PC-3 (cell line): ENCODE data around the gene RBPMS2. TPM values are rescaled to one million over a fixed set of nuclear protein-coding genes. Genes with fewer than 3 reads are reported as not detected.

Source experiments
- ATAC-seq: fragments of 200-7000 bp; cut with Tn5 transposase; 2 replicates; pipeline ENCODE4 v1.9.1; 2020; ENCODE audit warnings: mild to moderate bottlenecking, moderate library complexity
- BruUV-seq: library from RNA; stranded (reverse); fragments of 400-500 nt; replicated peaks from 2 replicates; lab custom pipeline; 2021; lab: Mats Ljungman, UMichigan
- CTCF ChIA-PET: fragments of 300-600 bp; sonication (Branson Sonifier 250); formaldehyde crosslinking; loops from one replicate; lab custom pipeline; 2022; ENCODE audit warnings: antibody characterized with exemption; lab: Charles Lee
- POLR2A ChIA-PET: fragments of 300-600 bp; sonication (Branson Sonifier 250); formaldehyde crosslinking; loops from one replicate; lab custom pipeline; 2022; ENCODE audit warnings: antibody characterized with exemption; ENCODE audit not compliant: unreplicated experiment; lab: Charles Lee
- DNase-seq: peaks from one replicate; pipeline ENCODE4 v3.0.0-alpha.2; 2015
- H2AFZ ChIP-seq: fragments of 300-600 bp; sonication (generic); 2 replicates; pipeline ENCODE4 v1.6.0; 2016; ENCODE audit warnings: antibody characterized with exemption, low read length
- H3F3A ChIP-seq: fragments of 300-600 bp; sonication (generic); one replicate; pipeline ENCODE4 v1.6.0; 2017; ENCODE audit warnings: antibody characterized with exemption, low read length, control low read depth, mild to moderate bottlenecking; ENCODE audit not compliant: unreplicated experiment
- H3K27ac ChIP-seq: fragments of 300-600 bp; sonication (generic); 2 replicates; pipeline ENCODE4 v1.5.1; 2016; ENCODE audit warnings: mild to moderate bottlenecking, low read length
- H3K27me3 ChIP-seq: fragments of 300-600 bp; sonication (generic); 2 replicates; pipeline ENCODE4 v1.6.1; 2016; ENCODE audit warnings: low read length, mixed read lengths
- H3K36me3 ChIP-seq: fragments of 300-600 bp; sonication (generic); 2 replicates; pipeline ENCODE4 v1.6.1; 2016; ENCODE audit warnings: low read depth, mixed run types, low read length, mixed read lengths
- H3K4me1 ChIP-seq: fragments of 300-600 bp; sonication (generic); 2 replicates; pipeline ENCODE4 v1.5.1; 2016; ENCODE audit warnings: low read length; ENCODE audit not compliant: insufficient read depth
- H3K4me2 ChIP-seq: fragments of 300-600 bp; sonication (generic); 2 replicates; pipeline ENCODE4 v1.6.0; 2016; ENCODE audit warnings: low read length
- H3K4me3 ChIP-seq: fragments of 300-600 bp; sonication (generic); 2 replicates; pipeline ENCODE4 v1.5.1; 2016; ENCODE audit warnings: mild to moderate bottlenecking, low read length, mixed read lengths
- H3K79me2 ChIP-seq: fragments of 300-600 bp; sonication (generic); 2 replicates; pipeline ENCODE4 v1.6.1; 2017; ENCODE audit warnings: low read length, mixed read lengths
- H3K9ac ChIP-seq: fragments of 300-600 bp; sonication (generic); 2 replicates; pipeline ENCODE4 v1.6.0; 2016; ENCODE audit warnings: mild to moderate bottlenecking, low read length
- H3K9me2 ChIP-seq: fragments of 300-600 bp; sonication (generic); replicated peaks from 2 replicates; pipeline ENCODE4 v1.6.1; 2016; ENCODE audit warnings: mixed run types, low read length, mixed read lengths
- H3K9me3 ChIP-seq: fragments of 300-600 bp; sonication (generic); 2 replicates; pipeline ENCODE4 v1.6.1; 2016; ENCODE audit warnings: low read length, mixed read lengths
- H4K20me1 ChIP-seq: fragments of 300-600 bp; sonication (generic); 2 replicates; pipeline ENCODE4 v1.6.1; 2016; ENCODE audit warnings: low read length, mixed read lengths
- EZH2 ChIP-seq: fragments of 300-600 bp; sonication (generic); IDR thresholded peaks from one replicate; pipeline ENCODE4 v1.6.1; 2017; ENCODE audit warnings: antibody characterized with exemption, mild to moderate bottlenecking, low read length; ENCODE audit not compliant: unreplicated experiment
- EZH2phosphoT487 ChIP-seq: fragments of 300-600 bp; sonication (generic); IDR thresholded peaks from 2 replicates; pipeline ENCODE4 v1.6.1; 2018; ENCODE audit warnings: mild to moderate bottlenecking, antibody characterized with exemption, low read length, borderline replicate concordance
- intact Hi-C: fragments of 100-400 bp; cut with micrococcal nuclease; formaldehyde crosslinking; loops from 2 replicates; pipeline ENCODE4 v1.9.0; 2023
- total RNA-seq: library from RNA; depleted of rRNA; stranded (reverse); fragments of >200 nt; gene quantifications from 2 replicates; pipeline ENCODE4 v1.2.3, GENCODE V29; 2014
- TF ChIP-seq, protein P1 (sequence below): fragments of 300-600 bp; sonication (generic); conservative IDR thresholded peaks from 2 replicates; pipeline ENCODE4 v1.5.1; 2017; ENCODE audit warnings: antibody characterized with exemption, low read depth, mild to moderate bottlenecking, low read length

The RBPMS2 gene
- total RNA-seq, 1 experiment from 2014 or later: not detected

DNA sequence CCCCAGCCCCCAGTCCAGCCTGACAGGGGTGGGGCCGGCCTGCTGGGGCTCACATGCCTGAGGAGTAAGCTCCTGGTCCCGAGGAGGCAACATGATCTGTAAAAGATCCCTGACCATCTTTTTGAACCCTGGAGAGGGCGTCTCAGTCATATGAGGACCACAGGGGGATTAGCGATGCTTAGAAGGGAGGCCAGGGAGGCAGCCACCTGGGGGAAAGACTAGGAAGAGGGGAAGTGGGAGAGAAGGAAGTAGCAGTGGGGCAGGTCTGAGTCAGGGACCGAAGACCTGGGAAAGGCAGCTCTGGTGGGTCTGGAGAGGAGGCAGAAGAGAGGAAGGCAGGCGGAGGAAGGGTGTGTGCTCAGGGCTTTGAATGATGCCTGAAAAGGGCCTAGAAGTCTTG is 31.1 kb upstream of the RBPMS2 start:
- H3K36me3 ChIP-seq: no peaks in the 10 kb centered on the region
- no peak for DNase-seq
- no peak overlapping the region for H3K4me3 ChIP-seq
- no peak for TF ChIP-seq EZH2phosphoT487
- no peak for TF ChIP-seq EZH2
- H3K4me2 ChIP-seq: no peak overlapping the region
- no peaks in the 10 kb centered on the region for H3K9me3 ChIP-seq
- no peak for ATAC-seq
- no peaks in the 10 kb centered on the region for H3F3A ChIP-seq
- no peaks in the 10 kb centered on the region for H3K9me2 ChIP-seq
- H3K27ac ChIP-seq: no peak overlapping the region
- no peak overlapping the region for H3K9ac ChIP-seq
- H3K79me2 ChIP-seq: no peaks in the 10 kb centered on the region
- ChIA-PET CTCF (no interaction called here), POLR2A (no interaction called here)
- intact Hi-C loops: no loop called here
- H4K20me1 ChIP-seq: no peaks in the 10 kb centered on the region
- H3K27me3 ChIP-seq: no peaks in the 10 kb centered on the region
- no TSS peak for BruUV-seq
- H2AFZ ChIP-seq: no peak overlapping the region
- H3K4me1 ChIP-seq: no peaks in the 10 kb centered on the region

GRCh38 chr15:64804619-64805018 is 29.2 kb upstream of the RBPMS2 start:
- ATAC-seq (no peak), DNase-seq (no peak)
- no peak overlapping the region for H3K9ac ChIP-seq
- intact Hi-C loops: no loop called here
- no peaks in the 10 kb centered on the region for H3K27me3 ChIP-seq
- no peak overlapping the region for H3K27ac ChIP-seq
- ChIA-PET POLR2A (no interaction called here), CTCF (interaction anchor here (0.7 kb wide), 1 partner anchor 52 kb away, joined by 8 read pairs; no protein-coding TSS in a partner anchor)
- no peaks in the 10 kb centered on the region for H3K36me3 ChIP-seq
- H3K4me3 ChIP-seq: no peak overlapping the region
- no peaks in the 10 kb centered on the region for H3K79me2 ChIP-seq
- no peak for TF ChIP-seq EZH2
- no peak for TF ChIP-seq EZH2phosphoT487
- TF ChIP-seq, protein P1, sequence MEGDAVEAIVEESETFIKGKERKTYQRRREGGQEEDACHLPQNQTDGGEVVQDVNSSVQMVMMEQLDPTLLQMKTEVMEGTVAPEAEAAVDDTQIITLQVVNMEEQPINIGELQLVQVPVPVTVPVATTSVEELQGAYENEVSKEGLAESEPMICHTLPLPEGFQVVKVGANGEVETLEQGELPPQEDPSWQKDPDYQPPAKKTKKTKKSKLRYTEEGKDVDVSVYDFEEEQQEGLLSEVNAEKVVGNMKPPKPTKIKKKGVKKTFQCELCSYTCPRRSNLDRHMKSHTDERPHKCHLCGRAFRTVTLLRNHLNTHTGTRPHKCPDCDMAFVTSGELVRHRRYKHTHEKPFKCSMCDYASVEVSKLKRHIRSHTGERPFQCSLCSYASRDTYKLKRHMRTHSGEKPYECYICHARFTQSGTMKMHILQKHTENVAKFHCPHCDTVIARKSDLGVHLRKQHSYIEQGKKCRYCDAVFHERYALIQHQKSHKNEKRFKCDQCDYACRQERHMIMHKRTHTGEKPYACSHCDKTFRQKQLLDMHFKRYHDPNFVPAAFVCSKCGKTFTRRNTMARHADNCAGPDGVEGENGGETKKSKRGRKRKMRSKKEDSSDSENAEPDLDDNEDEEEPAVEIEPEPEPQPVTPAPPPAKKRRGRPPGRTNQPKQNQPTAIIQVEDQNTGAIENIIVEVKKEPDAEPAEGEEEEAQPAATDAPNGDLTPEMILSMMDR: no peak
- no peaks in the 10 kb centered on the region for H3F3A ChIP-seq
- no peaks in the 10 kb centered on the region for H4K20me1 ChIP-seq
- no peaks in the 10 kb centered on the region for H3K9me3 ChIP-seq
- no TSS peak for BruUV-seq
- H3K4me2 ChIP-seq: no peak overlapping the region
- H2AFZ ChIP-seq: no peak overlapping the region
- H3K4me1 ChIP-seq: no peaks in the 10 kb centered on the region
- H3K9me2 ChIP-seq: no peaks in the 10 kb centered on the region

- no TSS peak for BruUV-seq
- H3F3A ChIP-seq: no peaks in the 10 kb centered on the region
- no peaks in the 10 kb centered on the region for H4K20me1 ChIP-seq
- H2AFZ ChIP-seq: no peak overlapping the region
- H3K27me3 ChIP-seq: no peaks in the 10 kb centered on the region
- H3K9me2 ChIP-seq: no peaks in the 10 kb centered on the region
- H3K4me2 ChIP-seq: no peak overlapping the region
- H3K9me3 ChIP-seq: no peaks in the 10 kb centered on the region
- no peaks in the 10 kb centered on the region for H3K79me2 ChIP-seq
- ATAC-seq (no peak), DNase-seq (no peak)
- ChIA-PET CTCF (no interaction called here), POLR2A (no interaction called here)
- TF ChIP-seq, protein P1: no peak
- no peak for TF ChIP-seq EZH2phosphoT487
- no peak for TF ChIP-seq EZH2
- no peaks in the 10 kb centered on the region for H3K36me3 ChIP-seq
- H3K27ac ChIP-seq: no peak overlapping the region
- H3K4me1 ChIP-seq: no peaks in the 10 kb centered on the region
- H3K4me3 ChIP-seq: no peak overlapping the region
- intact Hi-C loops: no loop called here
- no peak overlapping the region for H3K9ac ChIP-seq
These were observed 28.1 kb upstream of the RBPMS2 start for GRCh38 chr15:64803526-64803925.
